ENCODE data around the gene UNC5A.

UNC5A gene

GRCh38 chr5:176929654-176930053 is 119.3 kb downstream of the UNC5A start:
- TF ChIP-seq CTCF (IDR thresholded peaks at IDR 0.05; ENCODE audit: control insufficient read depth, extremely low read depth, insufficient read depth), result no peak

More at GRCh38 chr5:176929654-176930053, 119.3 kb downstream of the UNC5A start:
- no peak overlapping the region for H3K4me3 ChIP-seq (ENCODE audit: low read depth, low read length)
- no peak for DNase-seq (ENCODE audit: low read depth)

Measured in LNCaP clone FGC (cell line).